ENCODE measurements around the gene DGKI. TPM values are rescaled to one million over a fixed set of nuclear protein-coding genes. Genes with fewer than 3 reads are reported as not detected.

DGKI gene
- total and polyA plus RNA-seq, 9 of the 15 experiments (the other 6 are each of a cell fraction or from before 2014, with no cell fraction given), result 0.11 to 0.54 (median 0.15) TPM; not detected in 5

- TF ChIP-seq HDAC1 (IDR thresholded peaks at IDR 0.05), result no peak
Observed at GRCh38 chr7:137762334-137762733, 84.4 kb downstream of the DGKI start (continued).

- BruUV-seq (replicated peaks), result no TSS peak
- ATAC-seq (no peak), FAIRE-seq (no peak), DNase-seq (ENCODE audit: extremely low read depth in 1 of 4, low spot score in 3 of 4) (no peak)
- intact Hi-C loops (cut with micrococcal nuclease) (no loop called here), in situ Hi-C loops (cut with MboI) (no loop called here)
- Histone ChIP-seq H3K9me1 (ENCODE audit: control insufficient read depth, insufficient read depth, low read length) (no peaks in the 10 kb centered on the region), H2AFZ (ENCODE audit: low read depth, low read length) (no peak overlapping the region), H3K9ac (ENCODE audit: insufficient read depth in 1 of 2, low read depth in 2 of 2, low read length in 2 of 2) (no peak overlapping the region), H3K27me3 (ENCODE audit: control insufficient read depth in 2 of 2, insufficient read depth in 2 of 2, low read length in 2 of 2) (peaks cover 0 to 12% of the 10 kb centered on the region in 2 experiments; a peak in 4 of 5 replicates), H3K79me2 (ENCODE audit: control insufficient read depth, insufficient read depth, low read length) (no peaks in the 10 kb centered on the region), H3K4me1 (replicated peaks in 1 of 2; ENCODE audit: control insufficient read depth in 2 of 2, insufficient read depth in 2 of 2, low read length in 2 of 2) (no peaks in the 10 kb centered on the region), H3K36me3 (ENCODE audit: control insufficient read depth, insufficient read depth, low read length) (no peaks in the 10 kb centered on the region), H4K20me1 (replicated peaks; ENCODE audit: control insufficient read depth, insufficient read depth, low read length) (no peaks in the 10 kb centered on the region), H3K4me2 (ENCODE audit: insufficient read depth, low read length) (no peak overlapping the region), H3K4me3 (no peak overlapping the region), H3K9me3 (replicated peaks; ENCODE audit: control insufficient read depth, insufficient read depth, low read depth, low read length) (no peaks in the 10 kb centered on the region), H3K27ac (ENCODE audit: extremely low read depth, low read depth, low read length) (no peak overlapping the region)
- ChIA-PET CTCF (ENCODE audit: low intra/inter-chr PET ratio) (no interaction called here), POLR2A (interaction anchor here (0.7 to 1.6 kb wide), 3 partner anchors 11 to 257 kb away, joined by 3 to 4 read pairs (median 3); no protein-coding TSS in a partner anchor)
- 1% methylated on average over 6 of the region's 6 CpGs for WGBS (ENCODE audit: insufficient coverage, low coverage, missing lambda C conversion rate)
- no peak for TF ChIP-seq JUND (IDR thresholded peaks at IDR 0.05; ENCODE audit: borderline replicate concordance, low read depth, low read length)
- no peak for TF ChIP-seq JUND (tag; IDR thresholded peaks at IDR 0.05; ENCODE audit: borderline replicate concordance, low read depth, low read length)
- TF ChIP-seq POLR2H (tag; IDR thresholded peaks at IDR 0.05; ENCODE audit: low read depth), result no peak
- TF ChIP-seq THRB (CRISPR knock-in tag; conservative IDR thresholded peaks at IDR 0.05), result no peak
- peak; percentile 88 for TF ChIP-seq RFX1 (IDR thresholded peaks at IDR 0.05)
- no peak for TF ChIP-seq SNRNP70 (optimal IDR thresholded peaks at IDR 0.05; ENCODE audit: low read depth, low read length)
- TF ChIP-seq CBX2 (IDR thresholded peaks at IDR 0.05; ENCODE audit: insufficient read depth, low read length, poor library complexity, severe bottlenecking), result no peak
- TF ChIP-seq DNMT1 (IDR thresholded peaks at IDR 0.05), result no peak
- TF ChIP-seq POLR2B (IDR thresholded peaks at IDR 0.05; ENCODE audit: low read depth, partially characterized antibody), result no peak
- TF ChIP-seq LCOR (CRISPR knock-in tag; IDR thresholded peaks at IDR 0.05), result no peak
- TF ChIP-seq NFIC (IDR thresholded peaks at IDR 0.05), result peak; percentile 54
- TF ChIP-seq ZNF280A (IDR thresholded peaks at IDR 0.05; ENCODE audit: low read depth, partially characterized antibody), result no peak
- TF ChIP-seq PPARD (CRISPR knock-in tag; IDR thresholded peaks at IDR 0.05), result no peak
- TF ChIP-seq ARID3A (IDR thresholded peaks at IDR 0.05; ENCODE audit: borderline replicate concordance, low read depth, low read length), result no peak
Observed at GRCh38 chr7:137760111-137760510, 86.7 kb downstream of the DGKI start.
